SIG-M5 treated with dmso at 0.1 percent for 504 hours (cell line): ENCODE measurements around the gene C1orf116.

Source experiments
- DNase-seq: peaks from one replicate; lab custom pipeline; 2025; ENCODE audit not compliant: unreplicated experiment; lab: John Stamatoyannopoulos, UW

C1orf116 gene

GRCh38 chr1:207020709-207021107 lies 11.8 kb downstream of the C1orf116 start:
- no peak for DNase-seq

GRCh38 chr1:207020065-207020708 lies 12.4 kb downstream of the C1orf116 start:
- peak; percentile 48 for DNase-seq

GRCh38 chr1:207019661-207020060 lies 12.9 kb downstream of the C1orf116 start:
- no peak for DNase-seq

DNA sequence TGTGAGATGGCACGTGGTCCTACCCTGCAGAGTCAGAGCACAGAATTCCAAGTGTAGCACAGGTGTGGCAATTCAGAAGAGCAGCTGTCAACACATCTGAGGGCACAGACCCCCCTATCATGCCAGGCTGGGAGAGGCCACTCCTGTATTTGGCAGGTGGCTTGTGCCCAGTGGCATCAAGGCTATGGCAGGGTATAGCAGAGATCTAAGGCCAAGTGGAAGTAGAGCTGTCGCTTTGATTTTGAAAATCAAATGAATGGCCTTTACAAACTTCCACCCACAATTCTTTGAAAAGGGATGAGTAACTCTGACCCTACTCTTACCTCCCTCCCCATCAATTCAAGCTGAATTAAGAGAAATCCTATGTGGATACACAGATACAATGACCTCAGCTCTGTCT lies 13.4 kb downstream of the C1orf116 start:
- no peak for DNase-seq

DNA sequence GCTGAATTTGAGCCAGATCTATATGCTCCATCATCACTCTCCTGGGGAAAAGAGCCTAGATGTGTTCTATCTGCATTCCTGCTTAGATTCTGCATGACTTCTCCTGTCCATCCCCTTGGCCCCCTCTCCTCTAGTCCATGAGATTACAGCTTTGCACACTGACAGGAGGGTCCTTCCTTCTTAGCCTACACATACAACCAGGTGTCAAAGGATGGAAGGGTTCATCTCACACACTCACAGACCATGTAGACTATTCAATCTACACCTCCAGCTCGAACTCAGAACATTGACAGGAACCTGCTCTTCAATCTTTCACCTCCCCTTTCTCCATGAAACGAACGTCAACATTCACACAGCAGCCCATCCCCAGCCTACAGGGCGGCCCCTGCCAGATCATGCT lies 13.8 kb downstream of the C1orf116 start:
- DNase-seq: no peak

DNA sequence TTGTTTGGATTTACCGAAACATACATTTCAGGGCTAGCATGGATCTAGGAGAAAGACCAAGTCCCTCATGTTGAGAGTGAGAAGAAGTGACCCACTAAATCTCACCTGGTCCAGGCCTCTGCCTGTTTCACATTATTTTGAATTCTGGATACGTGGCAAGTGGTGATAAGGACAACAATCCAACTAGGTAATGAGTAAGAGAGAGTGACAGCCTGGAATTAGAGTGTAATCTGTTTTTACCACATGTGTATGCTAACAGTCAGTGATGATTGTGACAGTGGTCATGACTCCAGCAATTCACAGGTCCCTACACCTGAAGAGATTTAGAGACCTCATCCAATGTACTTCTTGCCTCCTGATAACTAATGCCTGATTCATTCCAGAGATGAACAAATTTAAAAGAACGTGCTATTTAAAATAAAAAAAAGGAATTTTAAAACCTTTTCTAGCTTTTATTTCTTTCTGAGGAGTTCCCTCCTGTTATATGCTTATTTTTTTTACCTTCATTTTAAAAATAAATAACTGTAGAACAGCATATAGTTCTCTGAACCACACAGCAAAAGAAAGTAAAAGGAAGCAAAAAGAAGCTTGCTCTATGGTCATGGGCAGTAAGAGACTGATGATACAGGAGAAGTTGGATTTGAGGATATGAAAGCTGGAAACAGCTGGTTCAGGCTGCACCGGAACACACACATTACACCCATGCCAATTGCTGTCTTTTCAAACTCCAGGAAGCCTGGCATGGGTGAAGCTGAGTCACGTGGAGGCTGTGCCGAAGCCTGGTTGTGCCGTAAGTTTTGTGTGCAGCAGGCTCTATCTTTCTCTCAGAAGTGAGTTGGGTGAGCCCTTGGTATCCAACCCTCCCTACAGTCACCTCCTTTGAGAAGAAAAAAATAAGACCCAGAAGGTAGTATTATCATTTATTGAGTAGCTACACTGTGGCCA lies 14.7 kb downstream of the C1orf116 start:
- DNase-seq: no peak

- no peak for DNase-seq
Observed at GRCh38 chr1:207015791-207016190, 16.8 kb downstream of the C1orf116 start.

- no peak for DNase-seq
Observed at GRCh38 chr1:207014728-207015127, 17.8 kb downstream of the C1orf116 start.

DNA sequence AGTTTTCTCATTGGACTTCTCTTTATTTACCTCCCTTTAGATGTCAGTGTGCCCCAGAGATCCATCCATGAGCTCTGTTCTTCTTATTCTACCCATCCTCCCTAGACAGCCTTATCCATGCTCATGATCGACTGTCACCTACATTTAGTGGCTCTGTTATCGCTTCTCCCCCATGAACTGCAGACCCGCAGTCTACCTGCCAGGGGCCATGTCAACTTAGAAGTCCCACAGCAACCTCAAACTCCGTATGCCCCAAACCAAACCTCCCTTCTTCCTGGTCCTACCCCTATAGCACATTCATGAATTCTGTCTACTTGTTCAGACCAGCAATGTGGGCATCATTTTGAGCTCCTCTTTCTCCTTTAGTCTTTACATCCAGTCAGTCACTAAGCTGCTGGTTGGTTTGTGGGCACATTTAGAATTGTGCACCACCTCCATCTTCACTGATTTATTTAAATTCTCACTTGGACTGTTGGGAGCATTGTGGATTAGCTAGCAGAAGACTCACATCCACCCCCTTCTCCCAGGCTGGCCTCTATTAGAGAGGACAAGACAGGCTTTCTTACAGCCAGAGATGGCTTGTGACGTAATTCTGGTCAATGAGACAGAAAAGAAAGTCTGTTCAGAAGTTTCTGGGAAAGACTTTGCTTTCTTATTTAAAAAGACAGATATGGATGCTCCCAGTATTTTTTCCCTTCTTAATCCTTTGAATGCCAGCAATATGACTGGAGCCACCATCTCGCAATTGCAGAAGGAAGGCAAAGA lies 19.1 kb downstream of the C1orf116 start:
- no peak for DNase-seq

DNA sequence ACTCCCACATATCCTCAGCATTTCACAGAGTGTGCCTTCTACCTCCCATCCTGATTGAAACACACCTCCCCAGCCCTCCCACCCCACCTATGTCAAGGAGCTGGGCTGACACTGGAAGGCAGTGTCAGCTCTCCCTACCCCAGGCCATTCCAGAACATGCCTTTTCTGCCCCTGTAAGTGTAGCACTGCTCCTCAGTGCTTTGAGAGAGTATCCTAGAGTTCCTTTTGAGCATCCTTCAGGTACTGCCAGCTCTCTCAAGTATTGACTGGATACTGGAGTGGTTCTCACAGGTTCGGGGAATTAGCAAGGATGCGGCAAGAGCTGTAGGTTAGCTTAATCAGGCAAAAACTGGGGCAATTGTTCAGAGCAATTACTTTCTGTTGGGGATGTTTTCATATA lies 21.8 kb downstream of the C1orf116 start:
- DNase-seq: no peak

- DNase-seq: no peak
Observed at GRCh38 chr1:207009945-207010344, 22.6 kb downstream of the C1orf116 start.

- DNase-seq: no peak
Observed at GRCh38 chr1:207009182-207009850, 23.2 kb downstream of the C1orf116 start.

- no peak for DNase-seq
Observed at GRCh38 chr1:207007352-207008033, 25.1 kb downstream of the C1orf116 start.

DNA sequence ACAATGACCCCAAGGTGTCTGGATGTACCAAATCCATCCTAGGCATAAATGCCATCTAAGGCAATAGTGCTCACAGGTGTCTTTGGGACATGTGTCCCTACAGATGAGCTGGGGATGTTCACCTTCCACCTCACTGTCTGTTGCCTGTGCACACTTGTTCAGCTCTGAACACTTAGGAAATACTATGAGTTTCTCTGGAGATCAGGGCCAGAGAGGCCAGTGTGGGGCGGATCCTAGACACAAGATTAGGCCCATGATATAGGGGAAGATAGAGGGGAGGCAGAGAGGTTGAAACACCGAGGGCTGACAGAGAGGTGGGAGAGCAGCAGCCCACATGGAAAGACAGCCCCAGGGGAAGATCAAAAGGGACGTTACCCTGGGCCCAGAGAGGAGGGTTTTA lies 25.6 kb downstream of the C1orf116 start:
- DNase-seq: no peak

DNA sequence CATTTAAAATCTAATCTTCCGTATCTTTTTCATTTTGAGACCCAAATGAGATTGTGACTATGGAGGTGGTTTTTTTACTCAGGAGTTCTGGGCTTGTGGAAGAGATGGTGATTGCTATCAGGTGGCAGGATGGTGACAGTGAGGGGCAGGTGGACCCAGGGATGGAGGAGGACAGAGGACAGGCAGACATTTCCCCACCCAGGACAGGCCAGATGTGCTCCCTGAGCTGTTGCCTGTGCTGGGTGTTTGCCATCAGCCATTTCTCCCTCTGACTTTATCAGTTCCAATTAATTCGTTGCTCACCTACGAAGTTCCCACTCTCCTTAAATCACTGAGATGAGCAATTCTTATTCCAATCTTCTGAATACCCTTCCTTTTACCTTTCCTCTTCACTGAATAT lies 26.5 kb downstream of the C1orf116 start:
- no peak for DNase-seq

GRCh38 chr1:207004931-207005830 lies 27.4 kb downstream of the C1orf116 start:
- peak; percentile 80 for DNase-seq

GRCh38 chr1:207003210-207003609 lies 29.3 kb downstream of the C1orf116 start:
- DNase-seq: no peak

GRCh38 chr1:207002724-207003146 lies 29.8 kb downstream of the C1orf116 start:
- DNase-seq: no peak

- DNase-seq: no peak
Observed at GRCh38 chr1:207001492-207002245, 30.9 kb downstream of the C1orf116 start.
